C4-2B (cell line): ENCODE measurements around the gene P2RY2.

Experiments
- ZFX ChIP-seq: fragments of 450-650 bp; IDR thresholded peaks from 2 replicates; pipeline ENCODE4 v1.6.1; 2017
- TF ChIP-seq, protein P1 (sequence below): fragments of 450-650 bp; conservative IDR thresholded peaks from 2 replicates; pipeline ENCODE4 v1.5.1; 2017; ENCODE audit warnings: mild to moderate bottlenecking

DNA sequence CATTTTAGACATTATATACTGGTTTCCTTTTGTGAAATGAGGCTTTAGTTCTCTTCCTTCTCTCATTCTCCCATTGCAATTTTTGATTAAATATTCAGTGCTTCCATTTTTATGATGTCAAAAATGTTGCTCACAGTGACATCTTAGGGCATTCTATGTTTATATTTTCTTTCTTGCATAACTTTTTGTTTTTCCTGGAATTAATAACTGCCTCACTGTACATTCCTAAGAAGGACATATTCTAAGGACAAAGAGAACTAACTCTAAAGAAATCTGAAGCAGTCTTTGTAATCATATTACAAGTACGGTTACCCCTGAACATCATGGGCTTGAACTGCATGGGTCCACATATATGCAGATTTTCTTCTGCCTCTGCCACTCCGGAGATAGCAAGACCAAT, 28.2 kb downstream of the P2RY2 start:
- TF ChIP-seq, protein P1, sequence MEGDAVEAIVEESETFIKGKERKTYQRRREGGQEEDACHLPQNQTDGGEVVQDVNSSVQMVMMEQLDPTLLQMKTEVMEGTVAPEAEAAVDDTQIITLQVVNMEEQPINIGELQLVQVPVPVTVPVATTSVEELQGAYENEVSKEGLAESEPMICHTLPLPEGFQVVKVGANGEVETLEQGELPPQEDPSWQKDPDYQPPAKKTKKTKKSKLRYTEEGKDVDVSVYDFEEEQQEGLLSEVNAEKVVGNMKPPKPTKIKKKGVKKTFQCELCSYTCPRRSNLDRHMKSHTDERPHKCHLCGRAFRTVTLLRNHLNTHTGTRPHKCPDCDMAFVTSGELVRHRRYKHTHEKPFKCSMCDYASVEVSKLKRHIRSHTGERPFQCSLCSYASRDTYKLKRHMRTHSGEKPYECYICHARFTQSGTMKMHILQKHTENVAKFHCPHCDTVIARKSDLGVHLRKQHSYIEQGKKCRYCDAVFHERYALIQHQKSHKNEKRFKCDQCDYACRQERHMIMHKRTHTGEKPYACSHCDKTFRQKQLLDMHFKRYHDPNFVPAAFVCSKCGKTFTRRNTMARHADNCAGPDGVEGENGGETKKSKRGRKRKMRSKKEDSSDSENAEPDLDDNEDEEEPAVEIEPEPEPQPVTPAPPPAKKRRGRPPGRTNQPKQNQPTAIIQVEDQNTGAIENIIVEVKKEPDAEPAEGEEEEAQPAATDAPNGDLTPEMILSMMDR: no peak
- no peak for TF ChIP-seq ZFX
